Stomach (tissue), 4 donors: Measurements from ENCODE around the gene AP4E1.

Experiments used
- POLR2A ChIP-seq, 4 donors: fragments of 450-650 bp; IDR thresholded peaks; one replicate each; pipeline ENCODE4 v1.6.1; 2016; ENCODE audit warnings: antibody characterized with exemption in 4 of 4, control low read depth in 2 of 4, mild to moderate bottlenecking in 1 of 4, moderate library complexity in 1 of 4
- TF ChIP-seq, protein P1 (sequence below), 7 experiments: fragments of 450-650 bp in 4 of 7; fragments of 200-600 bp in 3 of 7; sonication (generic) in 3 of 7; IDR thresholded peaks; one replicate each; pipeline ENCODE4 v1.5.1; 2016 to 2019; ENCODE audit warnings: antibody characterized with exemption in 7 of 7, control low read depth in 2 of 7, mild to moderate bottlenecking in 1 of 7

DNA sequence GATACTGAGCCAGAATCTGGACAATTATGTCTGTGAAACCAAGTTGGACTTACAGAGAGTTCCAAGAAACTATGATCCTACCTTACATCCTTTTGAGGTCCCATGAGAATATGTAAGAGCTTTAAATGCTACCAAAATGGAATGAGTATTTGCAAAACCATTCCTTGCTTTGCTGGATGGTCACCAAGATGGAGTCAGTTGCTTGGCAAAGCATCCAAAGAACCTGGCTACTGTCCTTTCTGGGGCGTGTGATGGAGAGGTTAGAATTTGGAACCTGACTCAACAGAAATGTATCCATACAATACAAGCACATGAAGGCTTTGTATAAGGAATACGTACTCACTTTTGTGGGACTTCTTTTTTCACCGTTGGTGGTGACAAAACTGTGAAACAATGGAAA, 36.2 kb downstream of the AP4E1 start:
- no peak for TF ChIP-seq POLR2A (IDR thresholded peaks at IDR 0.05)
- TF ChIP-seq, protein P1, sequence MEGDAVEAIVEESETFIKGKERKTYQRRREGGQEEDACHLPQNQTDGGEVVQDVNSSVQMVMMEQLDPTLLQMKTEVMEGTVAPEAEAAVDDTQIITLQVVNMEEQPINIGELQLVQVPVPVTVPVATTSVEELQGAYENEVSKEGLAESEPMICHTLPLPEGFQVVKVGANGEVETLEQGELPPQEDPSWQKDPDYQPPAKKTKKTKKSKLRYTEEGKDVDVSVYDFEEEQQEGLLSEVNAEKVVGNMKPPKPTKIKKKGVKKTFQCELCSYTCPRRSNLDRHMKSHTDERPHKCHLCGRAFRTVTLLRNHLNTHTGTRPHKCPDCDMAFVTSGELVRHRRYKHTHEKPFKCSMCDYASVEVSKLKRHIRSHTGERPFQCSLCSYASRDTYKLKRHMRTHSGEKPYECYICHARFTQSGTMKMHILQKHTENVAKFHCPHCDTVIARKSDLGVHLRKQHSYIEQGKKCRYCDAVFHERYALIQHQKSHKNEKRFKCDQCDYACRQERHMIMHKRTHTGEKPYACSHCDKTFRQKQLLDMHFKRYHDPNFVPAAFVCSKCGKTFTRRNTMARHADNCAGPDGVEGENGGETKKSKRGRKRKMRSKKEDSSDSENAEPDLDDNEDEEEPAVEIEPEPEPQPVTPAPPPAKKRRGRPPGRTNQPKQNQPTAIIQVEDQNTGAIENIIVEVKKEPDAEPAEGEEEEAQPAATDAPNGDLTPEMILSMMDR (IDR thresholded peaks at IDR 0.05), result no peak
